Measurements from ENCODE around the gene DAPK2.

Gene DAPK2

DNA sequence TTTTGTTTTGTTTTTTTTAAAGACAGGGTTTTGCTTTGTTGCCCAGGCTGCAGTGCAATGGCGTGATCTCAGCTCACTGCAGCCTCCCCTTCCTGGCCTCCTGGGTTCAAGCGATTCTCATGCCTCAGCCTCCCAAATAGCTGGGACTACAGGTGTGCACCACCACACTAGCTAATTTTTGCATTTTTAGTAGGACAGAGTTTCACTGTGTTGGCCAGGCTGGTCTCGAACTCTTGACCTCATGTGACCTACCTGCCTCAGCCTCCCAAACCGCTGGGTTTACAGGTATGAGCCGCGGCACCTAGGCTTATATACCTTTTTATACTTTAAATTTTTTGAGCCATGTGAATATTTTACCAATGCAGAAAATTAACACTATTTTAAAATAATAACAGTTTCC is 155.7 kb downstream of the DAPK2 start:
- no peak overlapping the region for H3K27ac ChIP-seq
- TF ChIP-seq, protein P1, sequence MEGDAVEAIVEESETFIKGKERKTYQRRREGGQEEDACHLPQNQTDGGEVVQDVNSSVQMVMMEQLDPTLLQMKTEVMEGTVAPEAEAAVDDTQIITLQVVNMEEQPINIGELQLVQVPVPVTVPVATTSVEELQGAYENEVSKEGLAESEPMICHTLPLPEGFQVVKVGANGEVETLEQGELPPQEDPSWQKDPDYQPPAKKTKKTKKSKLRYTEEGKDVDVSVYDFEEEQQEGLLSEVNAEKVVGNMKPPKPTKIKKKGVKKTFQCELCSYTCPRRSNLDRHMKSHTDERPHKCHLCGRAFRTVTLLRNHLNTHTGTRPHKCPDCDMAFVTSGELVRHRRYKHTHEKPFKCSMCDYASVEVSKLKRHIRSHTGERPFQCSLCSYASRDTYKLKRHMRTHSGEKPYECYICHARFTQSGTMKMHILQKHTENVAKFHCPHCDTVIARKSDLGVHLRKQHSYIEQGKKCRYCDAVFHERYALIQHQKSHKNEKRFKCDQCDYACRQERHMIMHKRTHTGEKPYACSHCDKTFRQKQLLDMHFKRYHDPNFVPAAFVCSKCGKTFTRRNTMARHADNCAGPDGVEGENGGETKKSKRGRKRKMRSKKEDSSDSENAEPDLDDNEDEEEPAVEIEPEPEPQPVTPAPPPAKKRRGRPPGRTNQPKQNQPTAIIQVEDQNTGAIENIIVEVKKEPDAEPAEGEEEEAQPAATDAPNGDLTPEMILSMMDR (conservative IDR thresholded peaks at IDR 0.05) = no peak
- TF ChIP-seq ZFX (IDR thresholded peaks at IDR 0.05) = no peak

DNA sequence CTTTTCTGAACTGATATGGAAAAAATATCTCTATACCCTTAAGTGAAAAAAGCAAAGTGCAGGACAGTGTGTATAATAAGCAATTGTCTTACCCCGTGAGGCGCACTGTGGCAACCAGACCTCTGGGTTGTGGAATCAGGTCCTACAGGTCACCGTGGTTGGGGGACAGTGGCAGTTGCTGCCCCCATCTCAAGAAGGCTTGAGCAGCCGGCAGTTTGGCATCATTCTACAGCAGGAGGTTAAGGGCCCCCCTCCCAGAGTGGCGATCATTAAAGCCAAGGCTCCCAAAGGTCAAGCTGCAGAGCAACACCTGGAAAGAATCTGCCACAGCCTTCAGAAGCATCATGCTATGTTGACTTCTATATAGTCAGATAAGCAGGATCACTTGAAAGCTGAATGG is 156.5 kb downstream of the DAPK2 start:
- no peak for TF ChIP-seq ZFX (IDR thresholded peaks at IDR 0.05)
- TF ChIP-seq, protein P1 (conservative IDR thresholded peaks at IDR 0.05) = no peak
- no peak overlapping the region for H3K27ac ChIP-seq

DNA sequence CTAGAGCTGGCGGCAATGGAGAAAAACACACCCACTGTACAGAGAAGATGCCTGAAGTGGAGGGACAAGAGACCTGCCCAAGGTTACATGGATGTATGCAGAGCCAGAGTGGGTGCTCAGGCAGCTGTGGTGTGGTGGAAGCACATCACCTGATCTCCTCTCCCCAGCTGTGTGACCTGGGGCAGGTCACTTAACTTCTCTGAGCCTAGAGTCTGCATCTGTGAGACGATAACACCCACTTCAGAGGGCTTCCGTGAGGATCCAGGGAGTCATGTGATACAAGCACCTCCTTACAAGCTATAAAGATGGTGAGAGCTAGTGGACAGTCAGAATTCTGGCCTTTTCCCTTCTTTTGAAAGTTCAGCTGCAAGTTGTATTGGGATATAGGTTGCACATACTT is 157.5 kb downstream of the DAPK2 start:
- no peak overlapping the region for H3K27ac ChIP-seq
- TF ChIP-seq ZFX (IDR thresholded peaks at IDR 0.05) = no peak
- TF ChIP-seq, protein P1 (conservative IDR thresholded peaks at IDR 0.05) = no peak

DNA sequence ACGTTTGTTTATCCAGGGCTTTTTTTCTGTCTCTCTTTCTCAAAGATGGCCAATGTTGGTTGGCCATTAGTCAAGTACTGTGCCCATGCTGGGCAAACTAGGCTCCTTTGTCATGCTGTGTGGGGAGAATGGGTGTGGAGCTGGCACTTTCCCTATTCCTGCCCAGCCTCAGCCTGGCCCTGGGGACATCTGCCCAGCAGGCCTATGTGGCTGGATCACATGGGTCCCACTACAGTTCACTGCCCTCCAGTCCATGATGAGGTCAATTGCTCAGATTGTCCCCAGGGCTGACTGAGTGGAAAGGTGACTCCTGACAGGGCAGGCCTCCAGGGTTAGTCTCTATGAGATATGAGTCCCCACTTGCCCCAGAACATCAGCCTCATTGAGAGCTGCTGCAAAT is 158.1 kb downstream of the DAPK2 start:
- H3K27ac ChIP-seq = no peak overlapping the region
- TF ChIP-seq, protein P1 (conservative IDR thresholded peaks at IDR 0.05) = no peak
- no peak for TF ChIP-seq ZFX (IDR thresholded peaks at IDR 0.05)

DNA sequence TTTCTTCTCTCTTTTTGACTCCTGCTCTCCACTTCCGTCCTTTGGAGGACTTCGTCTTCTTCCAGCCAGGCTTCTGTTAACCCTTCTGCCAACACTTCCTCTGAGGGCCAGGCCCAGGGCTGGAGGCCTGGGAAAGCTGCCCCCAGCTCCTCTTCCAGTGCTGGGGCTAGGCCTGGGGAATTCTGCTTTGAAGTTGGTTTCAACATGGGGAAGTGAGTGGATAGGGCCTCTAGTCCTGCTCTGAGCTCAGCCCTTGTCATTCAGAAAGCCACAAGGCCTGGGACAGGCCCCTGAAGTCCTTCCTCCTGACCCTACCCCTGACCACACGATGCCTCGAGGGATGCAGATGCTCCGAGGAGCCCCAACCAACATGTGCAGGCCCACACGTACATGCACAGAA is 158.7 kb downstream of the DAPK2 start:
- no peak overlapping the region for H3K27ac ChIP-seq
- no peak for TF ChIP-seq ZFX (IDR thresholded peaks at IDR 0.05)
- TF ChIP-seq, protein P1 (conservative IDR thresholded peaks at IDR 0.05) = no peak

DNA sequence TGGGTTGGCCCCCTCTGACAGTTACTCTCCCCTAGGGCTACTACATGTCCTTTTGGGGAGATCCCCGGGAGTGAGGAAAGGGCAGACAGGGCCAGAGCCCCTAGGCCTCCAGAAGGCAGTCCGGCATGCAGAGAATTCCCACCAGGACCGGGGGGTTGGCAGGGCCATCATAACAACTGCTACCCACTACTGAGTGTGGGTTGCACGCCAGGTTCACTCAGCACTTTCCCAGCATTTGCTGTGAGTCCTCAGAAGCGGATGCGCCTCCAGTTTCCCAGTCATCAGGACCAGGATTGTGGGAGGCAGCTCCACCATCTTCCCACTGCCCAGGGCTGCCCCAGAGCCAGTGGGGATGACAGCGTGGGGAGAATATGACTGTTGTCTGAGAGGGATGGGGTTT is 161.3 kb downstream of the DAPK2 start:
- H3K27ac ChIP-seq = no peak overlapping the region
- TF ChIP-seq, protein P1 (conservative IDR thresholded peaks at IDR 0.05) = no peak
- no peak for TF ChIP-seq ZFX (IDR thresholded peaks at IDR 0.05)

DNA sequence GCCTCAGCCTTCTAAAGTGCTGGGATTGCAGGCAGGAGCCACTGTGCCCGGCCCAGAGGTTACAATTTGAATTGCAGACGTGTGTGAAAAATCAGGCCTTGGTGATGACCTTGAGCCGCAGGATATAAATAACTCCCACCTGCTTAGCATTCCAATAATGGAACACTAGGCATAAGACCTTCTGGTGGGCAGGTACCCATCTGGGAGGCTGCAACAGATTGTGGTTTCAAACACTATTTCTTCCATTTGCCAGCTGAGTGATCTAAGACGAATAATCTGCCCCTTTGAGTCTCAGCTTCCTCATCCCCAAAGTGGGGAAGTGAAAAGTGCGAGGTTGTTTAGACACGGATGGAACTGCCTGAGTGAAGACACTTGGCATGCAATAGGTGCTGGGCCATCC is 164.9 kb downstream of the DAPK2 start:
- no peak for TF ChIP-seq ZFX (IDR thresholded peaks at IDR 0.05)
- TF ChIP-seq, protein P1 (conservative IDR thresholded peaks at IDR 0.05) = no peak
- H3K27ac ChIP-seq = no peak overlapping the region

Data from C4-2B (cell line).